ENCODE data around the gene PCDHB7.
A peak's percentile ranks its signal among the peaks of the same experiment; 100 is the strongest.
"Not testable (repeated sequence)": the region's sequence is repeated elsewhere in the genome, so short reads cannot be mapped to it uniquely, and the experiment has no call there.

PCDHB7 gene

GRCh38 chr5:141180313-141180712 lies 7.9 kb downstream of the PCDHB7 start:
- no peaks in the 10 kb centered on the region for H3K27me3 ChIP-seq (ENCODE audit: control insufficient read depth, insufficient read depth, low read length)
- no peaks in the 10 kb centered on the region for H3K4me1 ChIP-seq (ENCODE audit: control insufficient read depth, insufficient read depth, low read length)
- WGBS (ENCODE audit: insufficient coverage, insufficient read length) = no CpG with 5 or more reads among the region's 1 CpG
- no peaks in the 10 kb centered on the region; the same call in 1 of the 2 replicates for H3K9me3 ChIP-seq (ENCODE audit: control insufficient read depth, insufficient read depth, low read length)
- no peak overlapping the region for H3K4me3 ChIP-seq (ENCODE audit: low read length)
- no peaks in the 10 kb centered on the region for H3K36me3 ChIP-seq (ENCODE audit: control insufficient read depth, insufficient read depth, low read length)
- no peak overlapping the region for H3K27ac ChIP-seq (ENCODE audit: low read length)
- DNase-seq (ENCODE audit: low read depth, low spot score) = no peak

GRCh38 chr5:141182248-141182647 lies 9.8 kb downstream of the PCDHB7 start, which contains the start of gene PCDHB16:
PCDHB16 (plus strand) TSS chr5:141182387; CDS start chr5:141182560, 173 bp downstream.
- Histone ChIP-seq H3K4me3 (ENCODE audit: low read length) (no peak within 1 kb of the TSS), H3K27ac (ENCODE audit: low read length) (no peak within 1 kb of the TSS), H3K36me3 (ENCODE audit: control insufficient read depth, insufficient read depth, low read length) (no peaks in the 10 kb centered on the region), H3K4me1 (ENCODE audit: control insufficient read depth, insufficient read depth, low read length) (no peaks in the 10 kb centered on the region), H3K9me3 (ENCODE audit: control insufficient read depth, insufficient read depth, low read length) (no peaks in the 10 kb centered on the region; the same call in 1 of the 2 replicates), H3K27me3 (ENCODE audit: control insufficient read depth, insufficient read depth, low read length) (no peaks in the 10 kb centered on the region)
- no CpG with 5 or more reads among the region's 13 CpGs for WGBS (ENCODE audit: insufficient coverage, insufficient read length)
- peak; percentile 50 for DNase-seq (ENCODE audit: low read depth, low spot score)

- not testable (repeated sequence) for H3K27ac ChIP-seq (ENCODE audit: low read length); H3K4me3 ChIP-seq (ENCODE audit: low read length); H3K36me3 ChIP-seq (ENCODE audit: control insufficient read depth, insufficient read depth, low read length); DNase-seq (ENCODE audit: low read depth, low spot score); H3K27me3 ChIP-seq (ENCODE audit: control insufficient read depth, insufficient read depth, low read length); H3K4me1 ChIP-seq (ENCODE audit: control insufficient read depth, insufficient read depth, low read length); H3K9me3 ChIP-seq (ENCODE audit: control insufficient read depth, insufficient read depth, low read length)
- no CpG with 5 or more reads among the region's 69 CpGs for WGBS (ENCODE audit: insufficient coverage, insufficient read length)
Observed at GRCh38 chr5:141184117-141184855, 11.8 kb downstream of the PCDHB7 start.

GRCh38 chr5:141186897-141187512 lies 14.6 kb downstream of the PCDHB7 start, which contains the start of gene PCDHB9:
PCDHB9 (plus strand) TSS chr5:141187161; CDS start chr5:141187319, 158 bp downstream.
- Histone ChIP-seq H3K36me3 (ENCODE audit: control insufficient read depth, insufficient read depth, low read length) (no peaks in the 10 kb centered on the region), H3K4me3 (ENCODE audit: low read length) (no peak within 1 kb of the TSS), H3K9me3 (ENCODE audit: control insufficient read depth, insufficient read depth, low read length) (no peaks in the 10 kb centered on the region; the same call in 1 of the 2 replicates), H3K27me3 (ENCODE audit: control insufficient read depth, insufficient read depth, low read length) (no peaks in the 10 kb centered on the region), H3K4me1 (ENCODE audit: control insufficient read depth, insufficient read depth, low read length) (no peaks in the 10 kb centered on the region), H3K27ac (ENCODE audit: low read length) (no peak within 1 kb of the TSS)
- no peak for DNase-seq (ENCODE audit: low read depth, low spot score)
- no CpG with 5 or more reads among the region's 9 CpGs for WGBS (ENCODE audit: insufficient coverage, insufficient read length)

GRCh38 chr5:141188682-141189081 lies 16.2 kb downstream of the PCDHB7 start:
- not testable (repeated sequence) for H3K4me1 ChIP-seq (ENCODE audit: control insufficient read depth, insufficient read depth, low read length); H3K4me3 ChIP-seq (ENCODE audit: low read length); DNase-seq (ENCODE audit: low read depth, low spot score); H3K27me3 ChIP-seq (ENCODE audit: control insufficient read depth, insufficient read depth, low read length); H3K9me3 ChIP-seq (ENCODE audit: control insufficient read depth, insufficient read depth, low read length); H3K27ac ChIP-seq (ENCODE audit: low read length); H3K36me3 ChIP-seq (ENCODE audit: control insufficient read depth, insufficient read depth, low read length)
- WGBS (ENCODE audit: insufficient coverage, insufficient read length) = no CpG with 5 or more reads among the region's 37 CpGs

- not testable (repeated sequence) for H3K4me3 ChIP-seq (ENCODE audit: low read length); DNase-seq (ENCODE audit: low read depth, low spot score); H3K9me3 ChIP-seq (ENCODE audit: control insufficient read depth, insufficient read depth, low read length); H3K36me3 ChIP-seq (ENCODE audit: control insufficient read depth, insufficient read depth, low read length); H3K27ac ChIP-seq (ENCODE audit: low read length); H3K27me3 ChIP-seq (ENCODE audit: control insufficient read depth, insufficient read depth, low read length); H3K4me1 ChIP-seq (ENCODE audit: control insufficient read depth, insufficient read depth, low read length)
- no CpG with 5 or more reads among the region's 35 CpGs for WGBS (ENCODE audit: insufficient coverage, insufficient read length)
Observed at GRCh38 chr5:141189131-141189530, 16.7 kb downstream of the PCDHB7 start.

- H3K36me3 ChIP-seq (ENCODE audit: control insufficient read depth, insufficient read depth, low read length) = no peaks in the 10 kb centered on the region
- no peaks in the 10 kb centered on the region for H3K27me3 ChIP-seq (ENCODE audit: control insufficient read depth, insufficient read depth, low read length)
- WGBS (ENCODE audit: insufficient coverage, insufficient read length) = no CpG with 5 or more reads among the region's 10 CpGs
- no peak within 1 kb of the TSS for H3K27ac ChIP-seq (ENCODE audit: low read length)
- no peak within 1 kb of the TSS for H3K4me3 ChIP-seq (ENCODE audit: low read length)
- H3K9me3 ChIP-seq (ENCODE audit: control insufficient read depth, insufficient read depth, low read length) = no peaks in the 10 kb centered on the region; the same call in 1 of the 2 replicates
- H3K4me1 ChIP-seq (ENCODE audit: control insufficient read depth, insufficient read depth, low read length) = no peaks in the 10 kb centered on the region
- DNase-seq (ENCODE audit: low read depth, low spot score) = no peak
Observed at GRCh38 chr5:141192110-141192725, 19.8 kb downstream of the PCDHB7 start, which contains the start of gene PCDHB10. PCDHB10 (plus strand) TSS chr5:141192353; CDS start chr5:141192553, 200 bp downstream.

GRCh38 chr5:141194332-141194731 lies 21.9 kb downstream of the PCDHB7 start:
- H3K4me3 ChIP-seq (ENCODE audit: low read length); DNase-seq (ENCODE audit: low read depth, low spot score); H3K36me3 ChIP-seq (ENCODE audit: control insufficient read depth, insufficient read depth, low read length); H3K4me1 ChIP-seq (ENCODE audit: control insufficient read depth, insufficient read depth, low read length); H3K9me3 ChIP-seq (ENCODE audit: control insufficient read depth, insufficient read depth, low read length); H3K27ac ChIP-seq (ENCODE audit: low read length); H3K27me3 ChIP-seq (ENCODE audit: control insufficient read depth, insufficient read depth, low read length): not testable (repeated sequence)
- WGBS (ENCODE audit: insufficient coverage, insufficient read length) = no CpG with 5 or more reads among the region's 37 CpGs

- no CpG with 5 or more reads among the region's 3 CpGs for WGBS (ENCODE audit: insufficient coverage, insufficient read length)
- no peak for DNase-seq (ENCODE audit: low read depth, low spot score)
- H3K4me1 ChIP-seq (ENCODE audit: control insufficient read depth, insufficient read depth, low read length) = no peaks in the 10 kb centered on the region
Observed at GRCh38 chr5:141196363-141196762, 23.9 kb downstream of the PCDHB7 start.

GRCh38 chr5:141199359-141200235 lies 27.2 kb downstream of the PCDHB7 start, which contains the start of gene PCDHB11:
PCDHB11 (plus strand) TSS chr5:141199627; CDS start chr5:141199775, 148 bp downstream.
- Histone ChIP-seq H3K36me3 (ENCODE audit: control insufficient read depth, insufficient read depth, low read length) (no peaks in the 10 kb centered on the region), H3K4me1 (ENCODE audit: control insufficient read depth, insufficient read depth, low read length) (no peaks in the 10 kb centered on the region), H3K27ac (ENCODE audit: low read length) (no peak within 1 kb of the TSS), H3K27me3 (ENCODE audit: control insufficient read depth, insufficient read depth, low read length) (no peaks in the 10 kb centered on the region), H3K9me3 (ENCODE audit: control insufficient read depth, insufficient read depth, low read length) (no peaks in the 10 kb centered on the region), H3K4me3 (ENCODE audit: low read length) (no peak within 1 kb of the TSS)
- no CpG with 5 or more reads among the region's 21 CpGs for WGBS (ENCODE audit: insufficient coverage, insufficient read length)
- DNase-seq (ENCODE audit: low read depth, low spot score) = no peak

More at GRCh38 chr5:141196363-141196762, 23.9 kb downstream of the PCDHB7 start:
- no peaks in the 10 kb centered on the region for H3K9me3 ChIP-seq (ENCODE audit: control insufficient read depth, insufficient read depth, low read length)
- H3K27ac ChIP-seq (ENCODE audit: low read length) = no peak overlapping the region
- H3K36me3 ChIP-seq (ENCODE audit: control insufficient read depth, insufficient read depth, low read length) = no peaks in the 10 kb centered on the region
- H3K27me3 ChIP-seq (ENCODE audit: control insufficient read depth, insufficient read depth, low read length) = no peaks in the 10 kb centered on the region
- no peak overlapping the region for H3K4me3 ChIP-seq (ENCODE audit: low read length)
